ACC112 (cell line): ENCODE data around the gene MAP4K2.
A peak's percentile ranks its signal among the peaks of the same experiment; 100 is the strongest.

Experiments
- H2AFZ ChIP-seq: fragments of 200-600 bp; sonication (generic); one replicate; pipeline ENCODE4 v1.6.0; 2017; ENCODE audit warnings: antibody characterized with exemption, low read length; ENCODE audit not compliant: unreplicated experiment
- H3K27ac ChIP-seq: fragments of 200-600 bp; sonication (generic); 2 replicates; pipeline ENCODE4 v1.5.1; 2014; ENCODE audit warnings: low read depth, mild to moderate bottlenecking, antibody characterized with exemption, low read length, moderate library complexity
- H3K27me3 ChIP-seq: fragments of 200-600 bp; sonication (generic); 2 replicates; pipeline ENCODE4 v1.6.1; 2014; ENCODE audit warnings: mild to moderate bottlenecking, antibody characterized with exemption, low read length, moderate library complexity, mixed read lengths; ENCODE audit not compliant: insufficient read depth
- H3K36me3 ChIP-seq: fragments of 200-600 bp; sonication (generic); 2 replicates; pipeline ENCODE4 v1.6.1; 2016; ENCODE audit warnings: mild to moderate bottlenecking, antibody characterized with exemption, low read length, moderate library complexity, mixed read lengths; ENCODE audit not compliant: insufficient read depth
- H3K4me1 ChIP-seq: fragments of 200-600 bp; sonication (generic); one replicate; pipeline ENCODE4 v1.6.1; 2016; ENCODE audit warnings: low read length, mixed read lengths; ENCODE audit not compliant: insufficient read depth, unreplicated experiment, control insufficient read depth
- H3K4me3 ChIP-seq: fragments of 200-600 bp; sonication (generic); 2 replicates; pipeline ENCODE4 v1.5.1; 2014; ENCODE audit warnings: mild to moderate bottlenecking, low read depth, low read length
- H3K79me2 ChIP-seq: fragments of 200-600 bp; sonication (generic); one replicate; pipeline ENCODE4 v1.6.0; 2016; ENCODE audit warnings: low read length; ENCODE audit not compliant: control insufficient read depth, unreplicated experiment, insufficient read depth

MAP4K2 gene

GRCh38 chr11:64764753-64765152 lies 38.3 kb downstream of the MAP4K2 start:
- H3K27ac ChIP-seq, result no peak overlapping the region
- H3K79me2 ChIP-seq, result peaks cover 8% of the 10 kb centered on the region
- H3K4me3 ChIP-seq, result no peak overlapping the region
- H2AFZ ChIP-seq, result no peak overlapping the region
- H3K36me3 ChIP-seq, result peaks cover 39% of the 10 kb centered on the region
- H3K4me1 ChIP-seq, result peaks cover 24% of the 10 kb centered on the region
- no peaks in the 10 kb centered on the region for H3K27me3 ChIP-seq

DNA sequence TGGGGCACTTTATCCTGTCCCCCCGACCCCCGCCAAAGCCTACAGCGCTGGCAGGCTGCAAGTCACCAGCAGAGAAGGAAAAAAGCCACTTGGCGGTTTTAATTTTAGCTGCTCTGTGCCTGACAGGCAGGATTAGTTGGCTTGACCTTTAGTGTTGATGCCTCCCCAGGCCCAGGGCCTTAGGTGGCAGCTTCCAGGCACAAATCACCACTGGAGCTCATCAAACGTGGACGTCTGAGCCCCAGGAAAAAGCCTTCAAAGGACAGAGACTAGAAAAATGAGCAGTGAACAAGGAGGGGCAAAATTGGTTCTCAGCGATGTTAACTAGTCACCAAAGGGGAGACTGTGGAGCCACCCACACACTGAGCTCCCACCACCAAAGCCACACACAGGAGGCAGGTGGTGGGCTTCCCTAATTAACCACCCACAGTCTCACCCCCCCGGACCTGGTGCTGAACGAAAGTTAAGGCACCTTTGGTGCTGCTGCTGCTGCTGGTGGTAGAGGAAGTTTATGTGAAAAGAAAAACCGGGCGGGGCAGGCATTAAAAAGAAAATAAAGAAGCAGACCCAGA lies 38.9 kb downstream of the MAP4K2 start:
- Histone ChIP-seq H2AFZ (no peak overlapping the region), H3K27me3 (no peaks in the 10 kb centered on the region), H3K79me2 (peaks cover 8% of the 10 kb centered on the region), H3K4me1 (peaks cover 26% of the 10 kb centered on the region), H3K27ac (no peak overlapping the region), H3K4me3 (no peak overlapping the region), H3K36me3 (peaks cover 33% of the 10 kb centered on the region)

DNA sequence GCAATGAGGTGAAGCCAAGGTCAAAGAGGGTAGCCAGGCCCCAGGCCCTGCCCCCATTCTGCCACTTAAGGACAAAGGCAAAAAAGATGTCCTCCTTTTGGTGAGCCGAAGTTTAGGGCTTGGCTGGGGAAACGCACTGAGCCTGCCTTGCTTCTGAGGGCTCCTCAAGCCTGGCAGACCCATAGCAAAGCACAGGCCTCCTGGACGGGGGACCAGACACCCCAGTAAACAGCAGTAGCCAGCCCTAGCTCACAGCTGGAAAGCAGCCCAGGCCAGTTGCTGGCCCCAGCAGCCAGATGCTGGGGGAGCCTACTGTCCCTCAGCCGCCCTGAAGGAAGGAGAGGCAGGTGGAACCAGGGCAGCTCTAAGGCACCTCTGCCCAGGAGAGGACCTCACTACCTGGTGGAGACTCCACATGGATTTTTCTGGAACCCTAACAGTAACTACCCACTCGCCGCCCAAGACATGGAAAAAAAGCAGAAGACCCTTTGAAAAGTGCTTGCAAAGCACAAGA lies 39.4 kb downstream of the MAP4K2 start:
- Histone ChIP-seq H3K4me3 (no peak overlapping the region), H3K27ac (peak overlapping the region; percentile 15), H3K4me1 (peaks cover 26% of the 10 kb centered on the region), H3K36me3 (peaks cover 27% of the 10 kb centered on the region), H3K27me3 (no peaks in the 10 kb centered on the region), H2AFZ (no peak overlapping the region), H3K79me2 (peaks cover 8% of the 10 kb centered on the region)

DNA sequence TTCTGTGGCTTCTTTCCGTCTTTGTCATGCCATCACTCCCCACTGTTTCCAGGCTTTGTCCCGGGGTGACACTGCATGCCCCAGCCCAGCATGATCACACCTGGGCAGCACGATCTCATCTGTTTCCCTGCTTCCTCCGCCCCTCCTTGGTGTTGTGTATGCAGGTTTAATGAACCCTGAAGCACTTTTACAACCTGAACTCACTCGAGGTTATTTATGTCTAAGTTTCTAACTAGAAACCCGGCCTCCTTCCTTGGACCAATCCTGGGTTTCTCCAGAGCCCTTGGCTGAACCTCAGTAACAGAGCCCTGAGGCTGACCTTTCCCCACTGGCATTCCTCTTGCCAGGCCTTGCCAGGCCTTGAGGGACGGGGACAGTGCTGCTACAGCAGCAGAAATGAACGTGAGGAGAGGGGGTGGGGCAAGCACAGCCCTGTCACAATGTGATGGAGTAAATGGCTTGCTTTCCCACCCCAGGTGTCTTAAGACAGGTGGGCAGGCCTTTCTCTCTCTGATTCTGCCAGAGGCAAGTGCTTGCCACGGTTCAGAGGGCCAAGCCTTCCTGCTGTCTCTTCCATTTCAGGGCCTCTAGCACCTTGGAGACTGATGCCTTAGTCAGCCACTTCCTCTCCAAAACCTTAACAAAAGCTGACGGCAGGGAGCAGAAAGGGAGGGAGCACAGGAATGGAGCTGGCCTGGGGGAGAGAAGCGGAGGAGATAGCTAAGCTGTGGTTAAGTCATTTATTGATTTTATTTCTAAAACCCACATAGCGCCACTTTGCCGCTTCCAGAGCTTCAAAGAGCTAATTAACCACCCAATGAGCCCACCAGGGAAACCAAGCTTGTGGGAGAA lies 40.1 kb downstream of the MAP4K2 start:
- Histone ChIP-seq H3K27ac (peak overlapping the region; percentile 15), H3K4me1 (peaks cover 26% of the 10 kb centered on the region), H3K4me3 (no peak overlapping the region), H2AFZ (no peak overlapping the region), H3K27me3 (no peaks in the 10 kb centered on the region), H3K79me2 (peaks cover 4% of the 10 kb centered on the region), H3K36me3 (peaks cover 20% of the 10 kb centered on the region)

- H2AFZ ChIP-seq, result no peak overlapping the region
- H3K27ac ChIP-seq, result no peak overlapping the region
- peaks cover 15% of the 10 kb centered on the region for H3K36me3 ChIP-seq
- H3K4me3 ChIP-seq, result no peak overlapping the region
- peaks cover 3% of the 10 kb centered on the region for H3K79me2 ChIP-seq
- H3K4me1 ChIP-seq, result peaks cover 26% of the 10 kb centered on the region
- H3K27me3 ChIP-seq, result no peaks in the 10 kb centered on the region
Observed at GRCh38 chr11:64762277-64762673, 40.7 kb downstream of the MAP4K2 start.

GRCh38 chr11:64760759-64761420 lies 42.1 kb downstream of the MAP4K2 start:
- H3K36me3 ChIP-seq, result peaks cover 12% of the 10 kb centered on the region
- H3K27ac ChIP-seq, result no peak overlapping the region
- H2AFZ ChIP-seq, result no peak overlapping the region
- H3K4me3 ChIP-seq, result no peak overlapping the region
- H3K27me3 ChIP-seq, result no peaks in the 10 kb centered on the region
- H3K79me2 ChIP-seq, result no peaks in the 10 kb centered on the region
- peaks cover 26% of the 10 kb centered on the region for H3K4me1 ChIP-seq

DNA sequence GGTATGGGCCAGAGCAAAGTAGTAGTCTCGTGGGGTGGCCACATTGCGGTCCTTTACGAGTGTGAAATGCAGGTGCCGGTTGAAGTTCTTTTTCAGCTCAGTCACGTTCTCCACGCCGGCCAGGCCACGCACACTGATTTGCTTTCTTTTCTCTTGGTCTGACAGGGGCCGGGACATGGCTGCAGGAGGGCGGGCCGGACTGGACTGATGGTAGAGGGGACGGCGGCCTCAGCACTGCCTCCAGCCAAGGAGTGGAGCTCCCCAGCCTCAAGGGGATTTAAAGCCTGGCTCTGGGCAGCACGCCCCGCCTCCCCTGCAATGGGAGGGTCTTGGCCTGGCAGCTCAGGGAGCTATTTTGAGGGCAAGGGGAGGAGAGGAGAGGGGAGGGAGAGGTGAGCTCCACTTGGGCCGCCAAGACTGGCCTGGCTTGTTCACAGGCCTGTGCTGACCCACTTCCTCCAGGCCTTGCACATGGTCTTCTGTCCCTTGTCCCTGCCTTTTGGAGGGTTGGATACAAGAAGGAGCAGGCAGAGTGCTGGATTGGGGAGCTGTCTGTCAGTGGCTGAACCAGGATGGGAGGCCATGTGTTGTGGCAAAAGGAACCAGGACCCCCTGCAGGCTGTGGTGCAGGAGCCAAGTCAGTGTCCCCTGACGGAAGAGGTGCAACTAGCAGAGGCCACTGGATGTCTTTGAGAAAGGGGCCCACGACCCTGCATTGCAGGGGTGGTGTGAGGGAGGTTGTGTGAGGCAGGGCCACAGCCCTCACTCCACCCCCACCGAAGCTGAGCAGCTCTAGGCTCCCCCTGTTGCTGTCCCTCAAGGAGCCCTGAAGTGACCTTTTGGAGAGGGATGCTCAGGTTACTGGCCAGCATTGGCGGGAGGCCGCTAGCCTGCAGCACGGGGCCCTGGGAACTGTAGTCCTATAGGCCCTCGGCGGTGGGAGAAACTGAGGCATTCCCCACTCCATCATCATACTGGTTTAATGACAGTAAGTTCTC lies 43.0 kb downstream of the MAP4K2 start, which contains the start of gene PYGM:
Gene PYGM (minus strand): TSS at position 253 of the 998 bp plus-strand sequence. CDS start 76 bp downstream, at position 177.
- H3K4me1 ChIP-seq, result peaks cover 26% of the 10 kb centered on the region
- H2AFZ ChIP-seq, result no peak within 1 kb of the TSS
- H3K27ac ChIP-seq, result no peak within 1 kb of the TSS
- peaks cover 8% of the 10 kb centered on the region for H3K36me3 ChIP-seq
- no peak within 1 kb of the TSS for H3K4me3 ChIP-seq
- no peaks in the 10 kb centered on the region for H3K27me3 ChIP-seq
- no peaks in the 10 kb centered on the region for H3K79me2 ChIP-seq

DNA sequence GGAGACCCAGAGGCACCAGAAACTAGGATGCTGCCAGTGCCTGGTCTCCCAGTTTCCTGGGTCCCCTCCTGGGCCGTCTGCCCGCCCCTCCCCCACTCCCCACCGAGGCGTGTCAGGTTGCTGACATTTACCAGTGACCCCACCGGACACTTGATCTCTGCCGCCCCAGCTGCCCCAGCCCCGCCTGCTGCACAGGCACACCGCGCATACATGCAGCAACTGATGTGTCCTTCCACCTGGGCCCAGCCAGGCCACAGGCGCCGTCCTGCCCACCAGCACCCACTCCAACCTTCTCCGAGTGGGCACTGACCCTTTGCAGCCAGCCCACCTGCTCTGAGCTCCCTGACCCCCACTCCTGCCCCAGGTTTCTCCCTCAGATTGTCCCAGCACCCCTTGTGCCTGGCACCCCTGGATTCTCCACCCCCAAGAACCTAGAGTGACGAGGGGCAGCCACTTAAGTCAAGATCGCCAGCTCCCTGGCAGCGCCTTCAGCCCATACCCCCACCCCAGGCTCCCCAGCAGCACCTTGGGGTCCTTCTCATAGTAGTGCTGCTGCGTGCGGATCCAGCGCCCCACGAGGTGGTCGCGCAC lies 43.8 kb downstream of the MAP4K2 start:
- Histone ChIP-seq H3K36me3 (0 out of 2 replicates have a peak, but pooled peaks cover under 1% of the 10 kb centered on the region), H3K4me3 (no peak overlapping the region), H3K27me3 (no peaks in the 10 kb centered on the region), H2AFZ (no peak overlapping the region), H3K27ac (no peak overlapping the region), H3K79me2 (no peaks in the 10 kb centered on the region), H3K4me1 (peaks cover 19% of the 10 kb centered on the region)

- no peak overlapping the region for H2AFZ ChIP-seq
- H3K27me3 ChIP-seq, result no peaks in the 10 kb centered on the region
- no peaks in the 10 kb centered on the region for H3K36me3 ChIP-seq
- H3K27ac ChIP-seq, result no peak overlapping the region
- H3K4me1 ChIP-seq, result peaks cover 12% of the 10 kb centered on the region
- no peak overlapping the region for H3K4me3 ChIP-seq
- no peaks in the 10 kb centered on the region for H3K79me2 ChIP-seq
Observed at GRCh38 chr11:64758330-64759079, 44.5 kb downstream of the MAP4K2 start.
